Heart left ventricle (tissue), 16 donors: ENCODE measurements around the gene SFSWAP. TPM values are rescaled to one million over a fixed set of nuclear protein-coding genes. Genes with fewer than 3 reads are reported as not detected.
"Not testable (repeated sequence)": the region's sequence is repeated elsewhere in the genome, so short reads cannot be mapped to it uniquely, and the experiment has no call there.

Experiments
- ATAC-seq, 4 donors: fragments of 200-7000 bp; cut with Tn5 transposase; one replicate each; pipeline ENCODE4 v1.9.1; 2020 to 2022; ENCODE audit warnings: moderate library complexity in 4 of 4, mild to moderate bottlenecking in 3 of 4, moderate number of reproducible peaks in 1 of 4
- DNase-seq, 5 donors: peaks; one replicate each; pipeline ENCODE4 v3.0.0-alpha.2; 2020
- H3K27ac ChIP-seq, 12 donors: fragments of 200-600 bp; sonication (generic) in 4 of 12; one replicate each; pipeline versions ENCODE4 v1.5.0 to v1.8.0; 2016 to 2022; ENCODE audit warnings: mild to moderate bottlenecking in 2 of 12
- H3K27me3 ChIP-seq, 9 donors: fragments of 200-600 bp; sonication (generic) in 2 of 9; one replicate each; pipeline versions ENCODE4 v1.5.1 to v1.8.0; 2016 to 2022; ENCODE audit warnings: mild to moderate bottlenecking in 3 of 9
- H3K36me3 ChIP-seq, 9 donors: fragments of 200-600 bp; sonication (generic) in 2 of 9; one replicate each; pipeline versions ENCODE4 v1.5.0 to v1.8.0; 2018 to 2022; ENCODE audit warnings: mild to moderate bottlenecking in 2 of 9
- H3K4me1 ChIP-seq, 12 donors: fragments of 200-600 bp; sonication (generic) in 4 of 12; one replicate each; pipeline versions ENCODE4 v1.5.0 to v1.8.0; 2016 to 2022; ENCODE audit warnings: mild to moderate bottlenecking in 3 of 12
- H3K4me3 ChIP-seq, 12 donors: fragments of 200-600 bp; sonication (generic) in 4 of 12; one replicate each; pipeline versions ENCODE4 v1.5.0 to v1.8.0; 2017 to 2022; ENCODE audit warnings: mild to moderate bottlenecking in 9 of 12, moderate library complexity in 4 of 12
- H3K9me3 ChIP-seq, 12 donors: fragments of 200-600 bp; sonication (generic) in 4 of 12; one replicate each; pipeline versions ENCODE4 v1.5.0 to v1.8.0; 2016 to 2022; ENCODE audit warnings: mild to moderate bottlenecking in 1 of 12
- CTCF ChIP-seq, 12 donors: fragments of 200-600 bp; sonication (generic) in 4 of 12; IDR thresholded peaks; one replicate each; pipeline versions ENCODE4 v1.5.0 to v1.8.0; 2018 to 2022; ENCODE audit warnings: antibody characterized with exemption in 12 of 12, mild to moderate bottlenecking in 5 of 12
- POLR2A ChIP-seq, 2 donors: fragments of 450-650 bp; IDR thresholded peaks; one replicate each; pipeline ENCODE4 v1.6.1; 2017; ENCODE audit warnings: antibody characterized with exemption in 2 of 2, mild to moderate bottlenecking in 2 of 2, moderate library complexity in 2 of 2
- WGBS, 4 donors: extraction: QIAGEN DNeasy Blood & Tissue Kit in 2 of 4; methylation state at CpG; one replicate each; pipeline versions ENCODE4 v1.1.5 to v1.1.7; 2013 to 2018; 5-methylcytosine and 5-hydroxymethylcytosine counted together
- intact Hi-C, 10 donors: fragments of 100-400 bp; cut with DNase I; formaldehyde crosslinking; loops; one replicate each; pipeline versions ENCODE4 v1.11.1 to v1.14.2; 2022
- polyA plus RNA-seq, 2 donors: library from polyadenylated mRNA; stranded (reverse); fragments of 200-250 nt; gene quantifications; one replicate each; pipeline ENCODE4 v1.2.3, GENCODE V29; 2013
- total RNA-seq, 9 donors: library from RNA; depleted of rRNA in 2 of 9; stranded (reverse); fragments of >200 nt in 2 of 9; fragmentation: NEBNext Ultra II Directional in 3 of 9; extraction: Animal tissue kit (Norgen Biotek cat#: 25700) in 3 of 9; gene quantifications; one replicate each; pipeline versions ENCODE4 v1.1.0 to v1.2.4, GENCODE V29; 2016 to 2023
- donor health status: ischemic (EF 13 %, LVEDD 7.1; RV severe dilation, severe dysfunction).
- donor health status: healthy with polysubstance abuse.
- donor health status: DM: no; HTN: yes; CAD: no.
- donor health status: DM: no; HTN: no; CAD: no.
- donor health status: ischemic (EF 25% LVEDD 6.9; RV normal size, moderate dysfunction).
- donor health status: ischemic (EF 25% LVEDD 5.7; RV mildly dilated, moderate dysfunction).
- donor health status: healthy.
- donor health status: DM: yes; HTN: yes; CAD: no.
- donor health status: ischemic (EF 35%, LVEDD 5.7; RV mildly dilated, moderate dysfunction).
- donor health status: nonischemic (EF 11% LVEDD 7.7; RV severe dilation, severe dysfunction).
- donor health status: DM: yes; HTN: yes; CAD: no.
- donor health status: PGD.
- donor health status: ischemic (EF 29% LVEDD 5.4; RV normal size, mild dysfunction).
- donor health status: nonischemic (EF 23%, LVEDD 6.1; RV moderate dilation, normal function).

SFSWAP gene
- total and polyA plus RNA-seq, 11 donors, result 10.4 to 25.1 (median 18.6) TPM

GRCh38 chr12:131675126-131676080 lies 35.5 kb upstream of the SFSWAP start:
- intact Hi-C loops, result no loop called here
- ATAC-seq, result no peak
- no peak for DNase-seq
- Histone ChIP-seq H3K4me1 (peaks cover 0 to 8% (median 0%) of the 10 kb centered on the region in 12 donors), H3K4me3 (no peak overlapping the region), H3K27ac (no peak overlapping the region), H3K36me3 (no peaks in the 10 kb centered on the region), H3K9me3 (peaks cover 0 to 12% (median 0%) of the 10 kb centered on the region in 12 donors), H3K27me3 (peaks cover 0 to 15% (median 0%) of the 10 kb centered on the region in 9 donors)
- 74 to 81% (median 77%) methylated on average over 18 to 21 of the region's 21 CpGs for WGBS, 4 donors
- TF ChIP-seq POLR2A (IDR thresholded peaks at IDR 0.05) (no peak), CTCF (IDR thresholded peaks at IDR 0.05) (no peak)

GRCh38 chr12:131676544-131676943 lies 34.3 kb upstream of the SFSWAP start:
- Histone ChIP-seq H3K27ac (no peak overlapping the region), H3K9me3 (peaks cover 0 to 12% (median 0%) of the 10 kb centered on the region in 12 donors), H3K36me3 (no peaks in the 10 kb centered on the region), H3K27me3 (peaks cover 0 to 13% (median 0%) of the 10 kb centered on the region in 9 donors), H3K4me1 (peaks cover 0 to 8% (median 0%) of the 10 kb centered on the region in 12 donors), H3K4me3 (no peak overlapping the region)
- DNase-seq, result no peak
- WGBS, 4 donors, result 78 to 87% (median 83%) methylated on average over 7 of the region's 7 CpGs
- ATAC-seq, result no peak
- intact Hi-C loops, result no loop called here
- TF ChIP-seq CTCF (IDR thresholded peaks at IDR 0.05) (no peak), POLR2A (IDR thresholded peaks at IDR 0.05) (no peak)

- Histone ChIP-seq H3K27me3 (peaks cover 0 to 13% (median 0%) of the 10 kb centered on the region in 9 donors), H3K9me3 (peaks cover 0 to 12% (median 0%) of the 10 kb centered on the region in 12 donors)
- ATAC-seq, H3K4me1 ChIP-seq, intact Hi-C loops, H3K36me3 ChIP-seq, H3K4me3 ChIP-seq, H3K27ac ChIP-seq, DNase-seq: not testable (repeated sequence)
- WGBS, 4 donors, result 58 to 78% (median 71%) methylated on average over 2 to 6 of the region's 6 CpGs
These were observed 33.8 kb upstream of the SFSWAP start for GRCh38 chr12:131677067-131677466.

- no peak overlapping the region for H3K27ac ChIP-seq
- peaks cover 0 to 12% (median 0%) of the 10 kb centered on the region in 12 donors for H3K9me3 ChIP-seq
- TF ChIP-seq CTCF (IDR thresholded peaks at IDR 0.05) (no peak), POLR2A (IDR thresholded peaks at IDR 0.05) (no peak)
- H3K36me3 ChIP-seq, result no peaks in the 10 kb centered on the region
- no peak for ATAC-seq
- no peak overlapping the region for H3K4me3 ChIP-seq
- peaks cover 0 to 13% (median 0%) of the 10 kb centered on the region in 9 donors for H3K27me3 ChIP-seq
- intact Hi-C loops, result no loop called here
- WGBS, 4 donors, result 78 to 92% (median 82%) methylated on average over 15 of the region's 15 CpGs
- H3K4me1 ChIP-seq, result peaks cover 0 to 7% (median 0%) of the 10 kb centered on the region in 12 donors
- no peak for DNase-seq
These were observed 33.2 kb upstream of the SFSWAP start for GRCh38 chr12:131677699-131678098.

GRCh38 chr12:131678389-131679181 lies 32.3 kb upstream of the SFSWAP start:
- 83 to 93% (median 85%) methylated on average over 16 to 28 of the region's 29 CpGs for WGBS, 4 donors
- ATAC-seq, H3K36me3 ChIP-seq, H3K27ac ChIP-seq, H3K4me1 ChIP-seq, intact Hi-C loops, H3K4me3 ChIP-seq, DNase-seq: not testable (repeated sequence)
- H3K27me3 ChIP-seq, result peaks cover 0 to 13% (median 0%) of the 10 kb centered on the region in 9 donors
- peaks cover 0 to 12% (median 0%) of the 10 kb centered on the region in 12 donors for H3K9me3 ChIP-seq

GRCh38 chr12:131679186-131679585 lies 31.7 kb upstream of the SFSWAP start:
- DNase-seq, H3K4me3 ChIP-seq, H3K27ac ChIP-seq, H3K9me3 ChIP-seq, intact Hi-C loops, H3K36me3 ChIP-seq, H3K4me1 ChIP-seq, ATAC-seq: not testable (repeated sequence)
- peaks cover 0 to 13% (median 0%) of the 10 kb centered on the region in 9 donors for H3K27me3 ChIP-seq
- WGBS, 4 donors, result 83 to 88% (median 85%) methylated on average over 6 to 7 of the region's 16 CpGs; no CpG with 5 or more reads in 1 of the 4 donors

GRCh38 chr12:131679816-131680215 lies 31.1 kb upstream of the SFSWAP start:
- 78 to 83% methylated on average over 13 of the region's 23 CpGs; no CpG with 5 or more reads in 2 of the 4 donors for WGBS, 4 donors
- ATAC-seq, DNase-seq, H3K27ac ChIP-seq, H3K4me1 ChIP-seq, H3K4me3 ChIP-seq, H3K36me3 ChIP-seq, H3K9me3 ChIP-seq: not testable (repeated sequence)
- intact Hi-C loops, result loop anchor here in 1 of 10 donors (10.0 kb wide), 1 partner anchor 455 kb away; no protein-coding TSS in a partner anchor
- peaks cover 0 to 13% (median 0%) of the 10 kb centered on the region in 9 donors for H3K27me3 ChIP-seq
